ENCODE measurements around the gene SLC36A4. TPM values are rescaled to one million over a fixed set of nuclear protein-coding genes. Genes with fewer than 3 reads are reported as not detected.
"Not testable (repeated sequence)": the region's sequence is repeated elsewhere in the genome, so short reads cannot be mapped to it uniquely, and the experiment has no call there.

SLC36A4 gene
- 18.1 and 26.5 TPM in 2 replicates for total RNA-seq

DNA sequence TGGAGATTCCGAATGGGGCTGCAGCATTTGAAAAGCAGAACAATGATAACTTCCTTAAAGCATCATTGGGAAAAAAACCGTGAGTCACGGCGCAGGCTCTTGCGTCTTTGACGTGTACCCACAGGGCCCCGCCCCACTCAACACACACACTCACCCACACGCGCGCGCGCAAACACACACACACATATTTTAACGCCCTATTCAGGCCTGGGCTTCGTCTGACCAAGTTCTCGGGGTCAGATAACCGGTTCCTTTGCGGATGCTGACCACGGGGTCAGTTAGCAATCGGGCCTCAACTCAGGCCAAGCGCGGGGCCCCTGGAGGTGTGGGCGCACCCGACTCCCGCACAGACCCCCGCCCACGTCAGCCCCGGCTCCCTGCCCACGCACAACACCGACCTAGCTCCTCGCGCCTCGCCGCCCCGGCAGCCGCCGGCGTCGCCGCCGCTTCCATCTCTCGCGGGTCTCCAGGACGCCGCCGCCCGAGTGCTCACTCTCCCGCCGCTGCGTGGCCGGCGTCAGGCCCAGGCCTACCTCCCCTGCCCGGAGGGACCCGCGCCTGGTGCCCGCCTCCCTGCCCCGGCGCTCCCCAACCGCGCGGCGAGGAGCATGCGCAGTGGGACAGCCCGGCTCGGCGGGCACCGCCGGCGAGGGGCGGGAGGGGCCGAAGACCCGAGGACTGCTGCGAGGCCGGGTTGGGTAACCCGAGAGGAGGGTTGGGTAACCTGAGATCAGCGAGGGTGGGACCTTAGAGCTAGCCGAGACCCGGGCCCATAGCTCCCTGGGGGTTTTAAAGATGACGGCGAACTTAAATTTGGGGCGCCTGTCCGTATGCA lies at the start of gene SLC36A4:
SLC36A4 (minus strand) TSS at position 612 of the 835 bp plus-strand sequence; CDS start at position 453, 159 bp downstream.
- Histone ChIP-seq H3K36me3 (ENCODE audit: insufficient read depth, low read length) (no peaks in the 10 kb centered on the region), H3K4me2 (ENCODE audit: insufficient read depth, low read length) (peak within 1 kb of the TSS; percentile 100), H4K20me1 (ENCODE audit: insufficient read depth, low read length) (peaks cover 3% of the 10 kb centered on the region), H3K4me3 (ENCODE audit: insufficient read depth, low read length) (peak within 1 kb of the TSS; percentile 79), H3K79me2 (ENCODE audit: insufficient read depth, low read length) (peaks cover 34% of the 10 kb centered on the region), H3K27ac (ENCODE audit: low read depth, low read length) (peak within 1 kb of the TSS; percentile 88), H3K4me1 (ENCODE audit: insufficient read depth, low read length) (peaks cover 5% of the 10 kb centered on the region), H3K9me3 (ENCODE audit: low read depth, low read length) (no peaks in the 10 kb centered on the region), H2AFZ (ENCODE audit: low read length) (peak within 1 kb of the TSS; percentile 88), H3K27me3 (ENCODE audit: insufficient read depth, low read length) (no peaks in the 10 kb centered on the region)
- TF ChIP-seq, protein P1, sequence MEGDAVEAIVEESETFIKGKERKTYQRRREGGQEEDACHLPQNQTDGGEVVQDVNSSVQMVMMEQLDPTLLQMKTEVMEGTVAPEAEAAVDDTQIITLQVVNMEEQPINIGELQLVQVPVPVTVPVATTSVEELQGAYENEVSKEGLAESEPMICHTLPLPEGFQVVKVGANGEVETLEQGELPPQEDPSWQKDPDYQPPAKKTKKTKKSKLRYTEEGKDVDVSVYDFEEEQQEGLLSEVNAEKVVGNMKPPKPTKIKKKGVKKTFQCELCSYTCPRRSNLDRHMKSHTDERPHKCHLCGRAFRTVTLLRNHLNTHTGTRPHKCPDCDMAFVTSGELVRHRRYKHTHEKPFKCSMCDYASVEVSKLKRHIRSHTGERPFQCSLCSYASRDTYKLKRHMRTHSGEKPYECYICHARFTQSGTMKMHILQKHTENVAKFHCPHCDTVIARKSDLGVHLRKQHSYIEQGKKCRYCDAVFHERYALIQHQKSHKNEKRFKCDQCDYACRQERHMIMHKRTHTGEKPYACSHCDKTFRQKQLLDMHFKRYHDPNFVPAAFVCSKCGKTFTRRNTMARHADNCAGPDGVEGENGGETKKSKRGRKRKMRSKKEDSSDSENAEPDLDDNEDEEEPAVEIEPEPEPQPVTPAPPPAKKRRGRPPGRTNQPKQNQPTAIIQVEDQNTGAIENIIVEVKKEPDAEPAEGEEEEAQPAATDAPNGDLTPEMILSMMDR (IDR thresholded peaks at IDR 0.05; ENCODE audit: extremely low read depth, low read depth, low read length) = no peak
- peak; percentile 92 for DNase-seq (ENCODE audit: insufficient read length, low spot score, missing footprints)

DNA sequence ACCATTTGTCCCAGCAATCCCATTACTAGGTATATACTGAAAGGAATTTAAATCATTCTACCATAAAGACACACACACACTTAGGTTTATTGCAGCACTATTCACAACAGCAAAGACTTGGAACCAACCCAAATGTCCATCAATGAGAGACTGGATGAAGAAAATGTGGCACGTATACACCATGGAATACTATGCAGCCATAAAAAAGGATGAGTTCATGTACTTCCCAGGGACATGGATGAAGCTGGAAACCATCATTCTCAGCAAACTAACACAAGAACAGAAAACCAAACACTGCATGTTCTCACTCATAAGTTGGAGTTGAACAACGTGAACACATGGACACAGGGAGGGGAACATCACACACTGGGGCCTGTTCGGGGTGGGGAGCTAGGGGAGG lies 49.0 kb upstream of the SLC36A4 start:
- DNase-seq (ENCODE audit: insufficient read length, low spot score, missing footprints); H3K4me1 ChIP-seq (ENCODE audit: insufficient read depth, low read length); H3K9me3 ChIP-seq (ENCODE audit: low read depth, low read length); H3K4me2 ChIP-seq (ENCODE audit: insufficient read depth, low read length); H3K36me3 ChIP-seq (ENCODE audit: insufficient read depth, low read length); H2AFZ ChIP-seq (ENCODE audit: low read length); H3K4me3 ChIP-seq (ENCODE audit: insufficient read depth, low read length); H3K79me2 ChIP-seq (ENCODE audit: insufficient read depth, low read length); H3K27ac ChIP-seq (ENCODE audit: low read depth, low read length); H4K20me1 ChIP-seq (ENCODE audit: insufficient read depth, low read length); H3K27me3 ChIP-seq (ENCODE audit: insufficient read depth, low read length): not testable (repeated sequence)

DNA sequence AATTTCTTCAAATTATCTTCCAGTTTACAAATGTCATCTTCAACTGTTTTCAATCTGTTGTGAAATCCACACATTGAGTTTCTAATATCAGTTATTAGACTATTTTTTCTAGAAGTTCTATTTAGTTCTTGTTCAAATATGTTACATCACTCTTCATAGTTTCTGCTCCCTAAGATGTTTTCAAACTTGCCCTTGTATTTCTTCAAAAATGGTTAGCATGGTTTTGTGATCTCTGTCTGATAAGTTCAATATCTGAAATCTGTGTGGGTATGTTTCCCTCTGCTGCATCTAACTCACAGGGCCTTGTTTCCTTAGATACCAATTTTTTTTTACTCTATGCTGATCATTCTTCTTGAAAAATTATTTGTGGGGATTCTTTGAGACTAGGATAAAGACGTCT lies 46.2 kb upstream of the SLC36A4 start:
- H3K9me3 ChIP-seq (ENCODE audit: low read depth, low read length) = no peaks in the 10 kb centered on the region
- H3K27ac ChIP-seq (ENCODE audit: low read depth, low read length) = no peak overlapping the region
- no peaks in the 10 kb centered on the region for H4K20me1 ChIP-seq (ENCODE audit: insufficient read depth, low read length)
- no peak overlapping the region for H3K4me2 ChIP-seq (ENCODE audit: insufficient read depth, low read length)
- H2AFZ ChIP-seq (ENCODE audit: low read length) = no peak overlapping the region
- DNase-seq (ENCODE audit: insufficient read length, low spot score, missing footprints) = no peak
- H3K4me1 ChIP-seq (ENCODE audit: insufficient read depth, low read length) = no peaks in the 10 kb centered on the region
- no peaks in the 10 kb centered on the region for H3K79me2 ChIP-seq (ENCODE audit: insufficient read depth, low read length)
- H3K36me3 ChIP-seq (ENCODE audit: insufficient read depth, low read length) = no peaks in the 10 kb centered on the region
- H3K4me3 ChIP-seq (ENCODE audit: insufficient read depth, low read length) = no peak overlapping the region
- TF ChIP-seq, protein P1 (IDR thresholded peaks at IDR 0.05; ENCODE audit: extremely low read depth, low read depth, low read length) = no peak
- H3K27me3 ChIP-seq (ENCODE audit: insufficient read depth, low read length) = peaks cover 3% of the 10 kb centered on the region

DNA sequence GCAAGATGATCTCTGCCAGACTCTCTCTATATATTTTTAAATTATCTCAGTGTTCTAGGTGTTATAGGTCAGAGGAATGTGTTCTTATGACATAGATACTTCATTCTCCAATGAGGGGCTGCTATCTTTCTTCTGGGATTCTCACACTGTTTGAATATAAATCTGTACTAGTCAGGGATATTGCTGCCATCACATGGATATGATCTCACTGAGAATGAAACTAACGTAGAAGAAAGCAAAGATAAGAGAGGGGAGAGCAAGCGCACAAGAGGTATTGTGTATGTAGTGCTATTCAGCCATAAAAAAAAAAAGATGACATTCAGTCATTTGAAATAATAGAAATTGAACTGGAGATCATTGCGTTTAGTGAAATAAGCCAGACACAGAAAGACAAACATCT lies 42.2 kb upstream of the SLC36A4 start:
- no peak overlapping the region for H2AFZ ChIP-seq (ENCODE audit: low read length)
- H4K20me1 ChIP-seq (ENCODE audit: insufficient read depth, low read length) = no peaks in the 10 kb centered on the region
- no peaks in the 10 kb centered on the region for H3K79me2 ChIP-seq (ENCODE audit: insufficient read depth, low read length)
- H3K4me1 ChIP-seq (ENCODE audit: insufficient read depth, low read length) = no peaks in the 10 kb centered on the region
- H3K27me3 ChIP-seq (ENCODE audit: insufficient read depth, low read length) = peaks cover 18% of the 10 kb centered on the region
- no peaks in the 10 kb centered on the region for H3K36me3 ChIP-seq (ENCODE audit: insufficient read depth, low read length)
- H3K27ac ChIP-seq (ENCODE audit: low read depth, low read length) = no peak overlapping the region
- no peak overlapping the region for H3K4me2 ChIP-seq (ENCODE audit: insufficient read depth, low read length)
- TF ChIP-seq, protein P1 (IDR thresholded peaks at IDR 0.05; ENCODE audit: extremely low read depth, low read depth, low read length) = no peak
- no peaks in the 10 kb centered on the region for H3K9me3 ChIP-seq (ENCODE audit: low read depth, low read length)
- no peak overlapping the region for H3K4me3 ChIP-seq (ENCODE audit: insufficient read depth, low read length)
- DNase-seq (ENCODE audit: insufficient read length, low spot score, missing footprints) = no peak

All from osteoblast (primary cell).